ENCODE data around the gene PSME3IP1. TPM values are rescaled to one million over a fixed set of nuclear protein-coding genes. Genes with fewer than 3 reads are reported as not detected.
"Not testable (repeated sequence)": the region's sequence is repeated elsewhere in the genome, so short reads cannot be mapped to it uniquely, and the experiment has no call there.

The PSME3IP1 gene
- total and polyA plus RNA-seq, 2 of the 4 experiments (the other 2 are of a cell fraction) = 50.2 to 75.2 TPM

DNA sequence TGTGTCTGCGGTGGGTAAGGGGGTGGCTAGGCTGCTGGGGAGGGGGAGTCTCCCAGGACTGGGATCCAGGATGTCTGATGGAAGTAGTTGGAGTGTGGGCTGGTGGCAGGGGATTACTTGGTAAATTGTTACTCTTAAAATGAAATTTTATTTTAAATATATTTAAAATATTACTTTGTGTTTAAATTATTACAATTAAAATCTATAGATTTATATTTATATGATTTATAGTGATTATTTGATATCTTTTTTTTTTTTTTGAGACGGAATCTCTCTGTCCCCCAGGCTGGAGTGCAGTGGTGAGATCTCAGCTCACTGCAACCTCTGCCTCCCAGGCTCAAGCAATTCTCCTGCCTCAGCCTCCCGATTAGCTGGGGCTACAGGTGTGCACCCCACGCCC is 74.9 kb downstream of the PSME3IP1 start:
- POLR2A ChIA-PET (ENCODE audit: unreplicated experiment) = no interaction called here
- Histone ChIP-seq H2BK15ac (ENCODE audit: low read depth, low read length) (no peak overlapping the region), H4K5ac (ENCODE audit: low read depth, low read length) (no peak overlapping the region), H2BK120ac (ENCODE audit: low read depth, low read length) (no peak overlapping the region), H4K8ac (ENCODE audit: low read depth in 2 of 2, low read length in 2 of 2) (no peak overlapping the region), H2BK5ac (ENCODE audit: low read depth, low read length, poor library complexity, severe bottlenecking) (no peak overlapping the region), H3K27ac (ENCODE audit: insufficient read depth, low read length) (no peak overlapping the region), H3K4me3 (ENCODE audit: insufficient read depth, low read depth, low read length) (no peak overlapping the region), H3K9me1 (ENCODE audit: insufficient read depth, low read length) (peaks cover 15% of the 10 kb centered on the region), H2AK5ac (ENCODE audit: low read depth, low read length) (no peak overlapping the region), H3K4ac (ENCODE audit: low read depth, low read length) (no peak overlapping the region), H3K14ac (replicated peaks; ENCODE audit: low read depth, low read length) (no peak overlapping the region), H2BK20ac (ENCODE audit: low read depth, low read length) (no peak overlapping the region), H4K20me1 (ENCODE audit: insufficient read depth, low read length) (peaks cover 11% of the 10 kb centered on the region), H3K4me2 (ENCODE audit: low read depth, low read length) (no peak overlapping the region), H2AFZ (replicated peaks; ENCODE audit: low read length, poor library complexity) (no peak overlapping the region), H3K36me3 (ENCODE audit: control insufficient read depth, insufficient read depth, low read length) (no peaks in the 10 kb centered on the region), H3K23ac (ENCODE audit: low read depth, low read length) (no peak overlapping the region), H3K4me1 (ENCODE audit: control insufficient read depth, insufficient read depth, low read length) (peaks cover 13% of the 10 kb centered on the region), H3K9me3 (ENCODE audit: control insufficient read depth, insufficient read depth, low read length) (no peaks in the 10 kb centered on the region), H4K91ac (ENCODE audit: insufficient read depth, low read depth, low read length) (no peak overlapping the region), H3K79me1 (ENCODE audit: low read depth in 1 of 2, low read length in 2 of 2) (peaks cover 4 to 32% of the 10 kb centered on the region in 2 experiments; a peak in 2 of 4 replicates), H3K9ac (ENCODE audit: low read depth, low read length) (no peak overlapping the region), H2AK9ac (replicated peaks; ENCODE audit: low read depth, low read length, poor library complexity) (no peak overlapping the region), H3K18ac (ENCODE audit: low read depth, low read length) (no peak overlapping the region), H3K27me3 (ENCODE audit: control insufficient read depth, insufficient read depth, low read length) (no peaks in the 10 kb centered on the region), H3K56ac (ENCODE audit: extremely low read depth, insufficient read depth, low read length) (no peak overlapping the region)
- in situ Hi-C loops (cut with MboI; ENCODE audit: low sequenced_read_pairs) = no loop called here
- WGBS, 2 experiments (ENCODE audit: extremely low coverage in 2 of 2, insufficient read length in 1 of 2) = no CpG with 5 or more reads among the region's 4 CpGs
- no TSS peak for BruUV-seq (replicated peaks)
- CTCF ChIA-PET = no interaction called here
- TF ChIP-seq NFE2L2 (IDR thresholded peaks at IDR 0.05; ENCODE audit: low read depth, low read length) (no peak), POLR2A (IDR thresholded peaks at IDR 0.05; ENCODE audit: low read depth, low read length) (no peak), SMC3 (IDR thresholded peaks at IDR 0.05; ENCODE audit: low read depth, low read length) (no peak)
- TF ChIP-seq, protein P1, sequence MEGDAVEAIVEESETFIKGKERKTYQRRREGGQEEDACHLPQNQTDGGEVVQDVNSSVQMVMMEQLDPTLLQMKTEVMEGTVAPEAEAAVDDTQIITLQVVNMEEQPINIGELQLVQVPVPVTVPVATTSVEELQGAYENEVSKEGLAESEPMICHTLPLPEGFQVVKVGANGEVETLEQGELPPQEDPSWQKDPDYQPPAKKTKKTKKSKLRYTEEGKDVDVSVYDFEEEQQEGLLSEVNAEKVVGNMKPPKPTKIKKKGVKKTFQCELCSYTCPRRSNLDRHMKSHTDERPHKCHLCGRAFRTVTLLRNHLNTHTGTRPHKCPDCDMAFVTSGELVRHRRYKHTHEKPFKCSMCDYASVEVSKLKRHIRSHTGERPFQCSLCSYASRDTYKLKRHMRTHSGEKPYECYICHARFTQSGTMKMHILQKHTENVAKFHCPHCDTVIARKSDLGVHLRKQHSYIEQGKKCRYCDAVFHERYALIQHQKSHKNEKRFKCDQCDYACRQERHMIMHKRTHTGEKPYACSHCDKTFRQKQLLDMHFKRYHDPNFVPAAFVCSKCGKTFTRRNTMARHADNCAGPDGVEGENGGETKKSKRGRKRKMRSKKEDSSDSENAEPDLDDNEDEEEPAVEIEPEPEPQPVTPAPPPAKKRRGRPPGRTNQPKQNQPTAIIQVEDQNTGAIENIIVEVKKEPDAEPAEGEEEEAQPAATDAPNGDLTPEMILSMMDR (conservative IDR thresholded peaks at IDR 0.05; ENCODE audit: low read depth, low read length) = no peak
- intact Hi-C loops (cut with micrococcal nuclease) = no loop called here
- dilution Hi-C loops (cut with HindIII; ENCODE audit: low sequenced_read_pairs, unreplicated experiment) = no loop called here
- ATAC-seq (ENCODE audit: low read depth) = no peak
- DNase-seq = no peak

DNA sequence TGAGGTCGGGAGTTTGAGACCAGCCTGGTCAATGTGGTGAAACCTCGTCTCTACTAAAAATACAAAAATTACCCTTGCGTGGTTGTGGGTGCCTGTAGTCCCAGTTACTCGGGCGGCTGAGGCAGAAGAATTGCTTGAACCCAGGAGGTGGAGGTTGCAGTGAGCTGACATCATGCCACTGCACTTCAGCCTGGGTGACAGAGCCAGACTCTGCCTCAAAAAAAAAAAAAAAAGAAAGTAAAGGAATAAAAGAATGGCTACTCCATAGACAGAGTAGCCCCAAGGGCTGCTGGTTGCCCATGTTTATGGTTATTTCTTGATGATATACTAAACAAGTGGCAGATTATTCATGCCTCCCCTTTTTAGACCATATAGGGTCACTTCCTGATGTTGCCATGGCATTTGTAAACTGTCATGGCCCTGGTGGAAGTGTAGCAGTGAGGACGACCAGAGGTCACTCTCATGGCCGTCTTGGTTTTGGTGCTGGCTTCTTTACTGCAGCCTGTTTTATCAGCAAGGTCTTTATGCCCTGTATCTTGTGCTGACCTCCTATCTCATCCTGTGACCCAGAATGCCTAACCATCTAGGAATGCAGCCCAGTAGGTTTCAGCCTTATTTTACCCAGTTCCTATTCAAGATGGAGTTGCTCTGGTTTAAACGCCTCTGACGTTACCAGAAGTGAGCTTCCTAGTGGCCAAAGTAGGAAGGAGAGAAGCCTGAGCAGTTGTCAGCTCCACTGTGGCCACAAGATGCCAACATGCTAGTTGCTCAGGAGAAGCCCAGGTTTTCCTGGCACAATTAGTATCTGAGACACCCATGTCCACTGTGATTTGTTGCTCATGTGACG is 76.4 kb downstream of the PSME3IP1 start:
- H4K91ac ChIP-seq (ENCODE audit: insufficient read depth, low read depth, low read length); intact Hi-C loops (cut with micrococcal nuclease); H3K4me2 ChIP-seq (ENCODE audit: low read depth, low read length); H3K56ac ChIP-seq (ENCODE audit: extremely low read depth, insufficient read depth, low read length); H3K27ac ChIP-seq (ENCODE audit: insufficient read depth, low read length); in situ Hi-C loops (cut with MboI; ENCODE audit: low sequenced_read_pairs); DNase-seq; H2BK5ac ChIP-seq (ENCODE audit: low read depth, low read length, poor library complexity, severe bottlenecking); H3K27me3 ChIP-seq (ENCODE audit: control insufficient read depth, insufficient read depth, low read length); H2BK15ac ChIP-seq (ENCODE audit: low read depth, low read length); H2BK20ac ChIP-seq (ENCODE audit: low read depth, low read length); H3K18ac ChIP-seq (ENCODE audit: low read depth, low read length); H4K8ac ChIP-seq (ENCODE audit: low read depth in 2 of 2, low read length in 2 of 2); H4K5ac ChIP-seq (ENCODE audit: low read depth, low read length); H2BK120ac ChIP-seq (ENCODE audit: low read depth, low read length); dilution Hi-C loops (cut with HindIII; ENCODE audit: low sequenced_read_pairs, unreplicated experiment); H3K9ac ChIP-seq (ENCODE audit: low read depth, low read length); POLR2A ChIA-PET (ENCODE audit: unreplicated experiment); H3K4me3 ChIP-seq (ENCODE audit: insufficient read depth, low read depth, low read length); H3K23ac ChIP-seq (ENCODE audit: low read depth, low read length); BruUV-seq (replicated peaks); H3K9me3 ChIP-seq (ENCODE audit: control insufficient read depth, insufficient read depth, low read length); H3K4me1 ChIP-seq (ENCODE audit: control insufficient read depth, insufficient read depth, low read length); ATAC-seq (ENCODE audit: low read depth); H2AK5ac ChIP-seq (ENCODE audit: low read depth, low read length); H2AFZ ChIP-seq (replicated peaks; ENCODE audit: low read length, poor library complexity); H3K36me3 ChIP-seq (ENCODE audit: control insufficient read depth, insufficient read depth, low read length); H3K14ac ChIP-seq (replicated peaks; ENCODE audit: low read depth, low read length); H2AK9ac ChIP-seq (replicated peaks; ENCODE audit: low read depth, low read length, poor library complexity); H3K4ac ChIP-seq (ENCODE audit: low read depth, low read length): not testable (repeated sequence)
- WGBS, 2 experiments (ENCODE audit: extremely low coverage in 2 of 2, insufficient read length in 1 of 2) = 17% methylated on average over 1 of the region's 10 CpGs; no CpG with 5 or more reads in 1 of the 2 experiments
- CTCF ChIA-PET = interaction anchor here (1.1 kb wide), 1 partner anchor 11 kb away, joined by 4 read pairs; no protein-coding TSS in a partner anchor
- Histone ChIP-seq H4K20me1 (ENCODE audit: insufficient read depth, low read length) (peaks cover 14% of the 10 kb centered on the region), H3K9me1 (ENCODE audit: insufficient read depth, low read length) (peaks cover 16% of the 10 kb centered on the region), H3K79me1 (ENCODE audit: low read depth in 1 of 2, low read length in 2 of 2) (peaks cover 4 to 34% of the 10 kb centered on the region in 2 experiments; a peak in 2 of 4 replicates)
